Astrocyte of the spinal cord (primary cell): ENCODE measurements around the gene RAB1B.

Experiments used
- DNase-seq: peaks from one replicate; pipeline ENCODE4 v3.0.0; 2011; ENCODE audit warnings: low read depth, low spot score
- H3K4me3 ChIP-seq: 2 replicates; pipeline ENCODE4 v1.5.1; 2011; ENCODE audit warnings: low read depth, mild to moderate bottlenecking, low read length, moderate library complexity
- in situ Hi-C: cut with HindIII; loops from 2 replicates; pipeline ENCODE4 v1.10.0; 2017; ENCODE audit warnings: low sequenced_read_pairs
- TF ChIP-seq, protein P1 (sequence below): IDR thresholded peaks from 2 replicates; pipeline ENCODE4 v1.5.1; 2012; ENCODE audit warnings: low read depth, mild to moderate bottlenecking, low read length, inconsistent platforms

Gene RAB1B

DNA sequence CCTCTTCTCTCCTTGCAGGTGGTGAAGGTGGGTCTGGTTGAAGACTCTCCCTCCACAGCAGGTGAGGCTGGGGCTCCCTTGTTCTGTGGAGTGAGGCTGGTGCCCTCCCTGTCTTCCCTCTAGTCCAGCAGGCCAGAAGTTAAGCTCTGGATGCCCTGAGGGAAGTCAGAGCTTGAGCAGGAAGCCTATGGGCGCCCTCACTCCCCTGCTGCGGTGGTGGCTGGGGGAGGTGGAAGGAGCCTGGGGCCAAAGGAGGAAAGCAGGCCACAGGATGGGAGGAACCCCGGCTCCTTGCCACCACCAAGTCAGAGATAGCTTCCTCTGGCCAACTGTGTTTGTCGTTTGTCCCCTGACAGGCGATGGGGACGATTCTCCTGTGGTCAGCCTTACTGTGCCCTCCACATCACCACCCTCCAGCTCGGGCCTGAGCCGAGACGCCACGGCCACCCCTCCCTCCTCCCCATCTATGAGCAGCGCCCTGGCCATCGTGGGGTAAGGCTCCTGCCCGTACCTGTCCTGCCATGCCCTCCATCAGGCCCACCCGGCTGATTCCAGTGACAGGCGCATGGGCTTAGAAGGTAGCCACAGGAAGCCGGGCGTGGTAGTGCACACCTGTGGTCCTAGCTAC lies 29.5 kb upstream of the RAB1B start:
- in situ Hi-C loops = no loop called here

DNA sequence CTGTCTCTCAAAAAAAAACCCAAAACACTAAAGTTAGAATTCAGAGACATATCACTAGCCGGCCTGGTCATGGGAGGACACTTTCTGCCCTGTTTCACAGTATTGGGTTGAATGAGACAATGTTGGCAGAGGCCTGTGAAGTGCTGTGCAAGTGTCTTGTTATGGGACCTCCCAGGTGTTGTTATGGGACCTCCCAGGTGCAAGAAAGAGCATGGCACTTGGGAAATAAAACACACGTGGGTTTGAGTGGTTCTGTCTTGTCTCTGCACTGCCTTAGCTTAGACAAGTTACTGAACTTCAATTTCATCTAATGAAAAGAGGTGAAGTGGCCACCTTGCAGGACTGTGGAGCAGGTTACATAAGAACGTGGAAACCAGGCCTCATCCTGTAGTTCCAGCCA lies 28.9 kb upstream of the RAB1B start:
- TF ChIP-seq, protein P1, sequence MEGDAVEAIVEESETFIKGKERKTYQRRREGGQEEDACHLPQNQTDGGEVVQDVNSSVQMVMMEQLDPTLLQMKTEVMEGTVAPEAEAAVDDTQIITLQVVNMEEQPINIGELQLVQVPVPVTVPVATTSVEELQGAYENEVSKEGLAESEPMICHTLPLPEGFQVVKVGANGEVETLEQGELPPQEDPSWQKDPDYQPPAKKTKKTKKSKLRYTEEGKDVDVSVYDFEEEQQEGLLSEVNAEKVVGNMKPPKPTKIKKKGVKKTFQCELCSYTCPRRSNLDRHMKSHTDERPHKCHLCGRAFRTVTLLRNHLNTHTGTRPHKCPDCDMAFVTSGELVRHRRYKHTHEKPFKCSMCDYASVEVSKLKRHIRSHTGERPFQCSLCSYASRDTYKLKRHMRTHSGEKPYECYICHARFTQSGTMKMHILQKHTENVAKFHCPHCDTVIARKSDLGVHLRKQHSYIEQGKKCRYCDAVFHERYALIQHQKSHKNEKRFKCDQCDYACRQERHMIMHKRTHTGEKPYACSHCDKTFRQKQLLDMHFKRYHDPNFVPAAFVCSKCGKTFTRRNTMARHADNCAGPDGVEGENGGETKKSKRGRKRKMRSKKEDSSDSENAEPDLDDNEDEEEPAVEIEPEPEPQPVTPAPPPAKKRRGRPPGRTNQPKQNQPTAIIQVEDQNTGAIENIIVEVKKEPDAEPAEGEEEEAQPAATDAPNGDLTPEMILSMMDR = no peak

More for the DNA sequence above, 29.5 kb upstream of the RAB1B start:
- H3K4me3 ChIP-seq = no peak overlapping the region
- TF ChIP-seq, protein P1 = no peak
- no peak for DNase-seq

DNA sequence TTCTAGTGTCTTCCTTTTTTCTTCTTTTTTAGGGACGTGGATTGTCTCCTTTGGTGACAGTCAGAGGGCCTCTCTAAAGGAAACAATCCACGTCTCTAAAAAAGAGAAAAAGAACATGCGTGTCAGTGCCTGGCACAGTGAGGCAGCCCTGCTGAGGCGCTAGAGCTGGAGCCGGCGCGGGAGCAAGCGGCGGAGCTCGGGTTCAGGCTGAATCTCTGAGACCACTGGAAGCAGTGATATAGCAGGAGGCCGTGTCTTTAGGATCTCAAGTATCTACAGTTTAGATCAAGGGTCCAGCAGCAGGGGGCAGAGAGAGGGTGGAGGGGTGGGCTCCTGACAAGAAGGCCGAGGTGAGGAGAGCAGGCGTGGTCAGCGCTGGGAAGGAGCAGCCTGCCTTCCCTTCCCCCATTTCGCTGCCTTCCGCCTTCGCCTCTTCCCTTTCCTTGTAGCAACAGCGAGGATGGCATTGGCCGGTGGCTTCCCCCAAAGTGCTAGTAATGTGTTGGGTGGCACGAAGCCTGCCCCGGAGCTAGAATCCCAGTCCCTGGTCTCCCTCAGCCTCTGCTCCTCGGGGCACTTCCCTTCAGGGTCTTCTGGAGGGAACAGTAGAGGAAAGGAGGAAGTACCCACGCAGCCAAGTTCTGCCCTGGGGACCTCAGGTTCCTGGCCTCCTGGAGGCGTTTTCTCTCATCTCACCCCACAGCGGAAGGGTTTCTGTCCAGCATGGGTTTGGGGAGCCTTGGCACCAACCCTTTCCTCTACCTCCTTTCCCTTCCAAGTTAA lies 28.2 kb upstream of the RAB1B start:
- TF ChIP-seq, protein P1 = no peak
- H3K4me3 ChIP-seq = no peak overlapping the region
- DNase-seq = no peak
- in situ Hi-C loops = no loop called here

More for the DNA sequence above, 28.9 kb upstream of the RAB1B start:
- H3K4me3 ChIP-seq = no peak overlapping the region
- DNase-seq = no peak
- in situ Hi-C loops = no loop called here

DNA sequence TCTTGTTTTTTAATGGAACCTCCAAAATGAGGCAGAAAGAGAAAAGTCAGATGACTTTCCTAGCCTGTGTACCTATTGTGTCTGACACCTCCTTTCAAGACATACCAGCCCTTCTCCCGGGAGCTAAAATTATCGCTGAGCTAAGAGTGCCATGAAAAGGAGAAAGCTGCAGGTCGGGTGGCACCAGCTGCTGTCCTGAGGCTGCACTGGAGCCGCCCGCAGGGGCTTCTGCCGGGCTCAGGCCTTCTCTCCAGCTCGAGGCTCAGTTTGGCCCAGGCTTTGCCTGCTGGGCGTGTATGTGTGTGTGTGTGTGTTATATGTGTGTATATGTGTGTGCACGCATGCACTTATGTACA lies 27.7 kb upstream of the RAB1B start:
- no peak overlapping the region for H3K4me3 ChIP-seq
- in situ Hi-C loops = no loop called here
- TF ChIP-seq, protein P1 = no peak

DNA sequence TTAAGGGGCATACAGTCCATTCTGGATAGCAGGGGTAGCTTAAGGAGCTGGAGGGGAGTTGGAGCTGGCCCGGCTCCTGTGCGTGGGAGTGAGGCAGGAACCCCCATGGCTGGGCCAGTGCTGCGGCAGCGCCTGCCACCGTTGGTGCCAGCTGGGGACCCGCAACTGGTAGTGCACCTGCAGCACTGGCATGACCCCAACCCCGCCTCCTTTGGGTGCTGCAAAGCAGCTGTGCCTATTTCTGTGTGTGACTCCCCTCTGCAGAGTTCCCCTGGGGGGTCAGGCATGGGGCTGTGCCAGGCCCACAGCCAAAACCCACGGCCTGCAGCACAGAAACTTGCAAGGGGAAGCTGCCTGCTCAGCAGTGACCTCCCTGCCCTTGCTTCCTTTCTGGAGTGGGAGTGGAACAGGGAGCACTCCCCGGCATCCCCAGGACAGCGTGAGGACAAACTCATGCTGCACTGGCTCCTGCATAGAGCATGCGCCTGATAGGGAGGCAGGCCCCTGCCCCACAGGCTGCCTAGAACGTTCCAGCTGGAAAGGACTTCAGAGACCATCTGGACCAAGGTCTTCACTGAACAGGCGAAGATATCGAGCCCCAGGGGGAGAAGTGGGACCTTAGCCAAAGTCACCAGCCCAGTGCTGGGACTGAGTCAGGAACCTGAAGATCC lies 26.2 kb upstream of the RAB1B start:
- H3K4me3 ChIP-seq = no peak overlapping the region
- no peak for DNase-seq
- in situ Hi-C loops = no loop called here
- TF ChIP-seq, protein P1 = no peak

More for the DNA sequence above, 27.7 kb upstream of the RAB1B start:
- DNase-seq = no peak

DNA sequence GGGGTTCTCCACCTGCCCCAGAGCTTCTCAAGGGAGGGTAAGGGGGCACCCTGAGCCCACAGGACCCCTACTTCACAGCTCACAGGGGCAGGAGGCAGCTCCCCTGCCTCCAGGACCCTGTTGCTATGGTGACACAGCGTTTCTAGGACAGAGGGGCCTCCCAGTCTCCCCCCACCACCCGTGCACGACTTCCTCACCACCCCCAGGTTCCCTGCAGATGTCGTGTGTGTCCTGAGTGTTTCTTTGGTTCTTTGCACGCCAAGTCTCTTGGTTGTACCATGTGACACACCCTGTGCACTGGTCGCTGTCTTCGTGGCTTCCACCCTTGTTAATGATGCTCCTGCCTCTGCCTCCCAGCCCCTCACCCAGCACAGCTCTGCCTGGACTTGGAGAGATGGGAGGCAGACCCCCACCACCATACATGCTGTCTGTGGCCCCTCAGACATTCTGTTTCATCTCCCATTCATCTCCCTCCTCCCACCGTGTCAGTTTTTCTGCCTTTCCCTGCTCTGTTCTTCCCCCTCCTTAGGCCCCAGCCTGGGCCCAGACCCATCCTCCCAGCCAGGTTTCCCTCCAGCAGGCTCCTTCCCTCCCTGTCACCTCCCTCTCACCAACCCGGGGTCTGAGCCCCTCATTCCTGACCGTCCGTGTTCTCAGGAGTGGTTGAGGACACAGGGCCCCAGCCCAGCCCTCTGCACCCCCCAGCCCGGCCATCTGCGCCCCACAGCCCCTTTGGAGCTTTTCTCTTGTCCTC lies 24.5 kb upstream of the RAB1B start:
- no peak for DNase-seq
- in situ Hi-C loops = no loop called here
- H3K4me3 ChIP-seq = no peak overlapping the region
- TF ChIP-seq, protein P1 = no peak
